Vagina (tissue), 2 donors: ENCODE measurements around the gene ADAMTS15.

ENCODE experiments used
- CTCF ChIP-seq, 3 experiments: fragments of 450-650 bp in 2 of 3; fragments of 200-600 bp in 1 of 3; sonication (generic) in 1 of 3; IDR thresholded peaks; one replicate each; pipeline ENCODE4 v1.5.1; 2017 to 2019; ENCODE audit warnings: antibody characterized with exemption in 3 of 3, mild to moderate bottlenecking in 2 of 3, moderate library complexity in 2 of 3
- POLR2AphosphoS5 ChIP-seq, 2 donors: sonication (generic); formaldehyde crosslinking; IDR thresholded peaks; one replicate each; pipeline ENCODE4 v1.9.0; 2017; ENCODE audit warnings: antibody characterized with exemption in 2 of 2, mild to moderate bottlenecking in 2 of 2, low read depth in 1 of 2; ENCODE audit not compliant: insufficient read depth in 1 of 2

DNA sequence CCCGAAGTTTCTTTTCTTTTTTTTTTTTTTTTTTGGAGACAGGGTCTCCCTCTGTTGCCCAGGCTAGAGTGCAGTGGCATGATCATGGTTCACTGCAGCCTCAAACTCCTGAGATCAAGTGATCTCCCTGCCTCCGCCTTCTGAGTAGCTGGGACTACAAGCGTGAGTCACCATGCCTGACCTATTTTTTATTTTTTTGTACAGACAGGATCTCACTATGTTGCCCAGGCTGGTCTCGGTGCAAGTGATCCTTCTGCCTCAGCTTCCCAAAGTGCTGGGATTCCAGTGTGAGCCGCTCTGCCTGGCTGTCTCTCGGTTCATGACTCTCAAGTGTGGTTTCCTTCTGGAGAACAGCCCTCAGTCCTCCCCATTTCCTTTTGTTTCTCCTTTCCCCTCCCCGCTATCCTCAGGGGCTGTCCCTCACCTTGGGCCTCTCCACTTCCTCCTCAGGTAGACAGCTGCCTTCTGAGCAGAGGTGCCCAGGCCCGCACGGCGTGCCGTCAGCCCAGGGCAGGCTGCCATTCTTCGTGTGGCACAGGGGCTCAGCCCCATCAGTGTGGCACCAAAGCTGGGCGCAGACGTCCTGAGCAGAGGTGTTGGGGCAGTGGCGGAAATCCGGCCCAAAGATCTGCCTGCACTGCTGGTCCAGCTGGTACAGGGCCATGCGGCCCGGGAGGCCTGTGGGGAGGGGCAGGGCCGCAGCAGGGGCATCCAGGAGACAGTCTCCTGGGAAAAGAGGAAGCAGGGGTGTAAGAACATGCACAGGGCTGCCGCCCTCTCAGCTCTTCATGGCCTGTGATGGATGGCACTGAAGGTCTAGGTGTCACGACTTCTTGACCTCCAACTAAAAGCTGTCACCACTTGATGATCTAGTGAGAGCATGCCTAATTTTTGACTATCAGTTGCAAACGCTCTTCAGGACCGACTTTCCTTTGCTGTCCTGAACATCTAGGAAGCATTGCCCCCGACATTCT is 34.1 kb upstream of the ADAMTS15 start:
- TF ChIP-seq CTCF (IDR thresholded peaks at IDR 0.05) (no peak), POLR2AphosphoS5 (IDR thresholded peaks at IDR 0.05; ENCODE audit: insufficient read depth in 1 of 2, low read depth in 1 of 2) (no peak)
